Measurements from ENCODE around the gene CLEC10A. TPM values are rescaled to one million over a fixed set of nuclear protein-coding genes. Genes with fewer than 3 reads are reported as not detected.
"Not testable (repeated sequence)": the region's sequence is repeated elsewhere in the genome, so short reads cannot be mapped to it uniquely, and the experiment has no call there.

CLEC10A gene
- total RNA-seq, 1 donor from 2014 or later: 12.6 TPM

DNA sequence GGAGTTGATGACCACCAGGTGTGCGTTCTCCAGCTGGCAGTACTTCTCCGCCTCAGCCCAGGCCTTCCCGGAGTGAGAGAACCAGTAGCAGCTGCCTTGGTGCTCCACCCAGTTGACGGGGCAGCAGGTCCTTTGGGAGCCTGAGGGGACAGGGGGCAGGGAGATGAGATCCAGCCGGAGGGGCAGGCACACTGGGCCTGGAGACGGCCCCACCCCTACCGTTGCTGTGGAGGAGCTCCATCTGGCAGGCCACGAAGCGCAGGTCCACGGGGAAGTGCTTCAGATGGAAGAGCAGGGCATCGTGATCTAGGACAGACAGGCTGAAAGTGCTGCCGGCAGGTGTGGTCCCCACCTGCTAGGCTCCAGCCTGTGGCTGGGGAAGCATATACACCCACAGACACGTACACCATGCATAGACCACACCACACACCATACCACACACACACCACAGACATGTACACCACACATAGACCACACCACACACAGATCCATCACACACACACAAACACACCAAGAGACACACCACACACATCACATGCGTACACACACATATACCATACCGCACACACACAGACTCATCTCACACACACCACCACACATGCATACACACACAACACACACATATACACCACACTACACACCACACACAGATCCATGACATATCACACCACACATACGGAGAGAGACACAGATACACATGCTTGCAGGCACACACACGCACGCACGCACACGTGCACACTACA, 27.1 kb upstream of the CLEC10A start:
- TF ChIP-seq, protein P1, sequence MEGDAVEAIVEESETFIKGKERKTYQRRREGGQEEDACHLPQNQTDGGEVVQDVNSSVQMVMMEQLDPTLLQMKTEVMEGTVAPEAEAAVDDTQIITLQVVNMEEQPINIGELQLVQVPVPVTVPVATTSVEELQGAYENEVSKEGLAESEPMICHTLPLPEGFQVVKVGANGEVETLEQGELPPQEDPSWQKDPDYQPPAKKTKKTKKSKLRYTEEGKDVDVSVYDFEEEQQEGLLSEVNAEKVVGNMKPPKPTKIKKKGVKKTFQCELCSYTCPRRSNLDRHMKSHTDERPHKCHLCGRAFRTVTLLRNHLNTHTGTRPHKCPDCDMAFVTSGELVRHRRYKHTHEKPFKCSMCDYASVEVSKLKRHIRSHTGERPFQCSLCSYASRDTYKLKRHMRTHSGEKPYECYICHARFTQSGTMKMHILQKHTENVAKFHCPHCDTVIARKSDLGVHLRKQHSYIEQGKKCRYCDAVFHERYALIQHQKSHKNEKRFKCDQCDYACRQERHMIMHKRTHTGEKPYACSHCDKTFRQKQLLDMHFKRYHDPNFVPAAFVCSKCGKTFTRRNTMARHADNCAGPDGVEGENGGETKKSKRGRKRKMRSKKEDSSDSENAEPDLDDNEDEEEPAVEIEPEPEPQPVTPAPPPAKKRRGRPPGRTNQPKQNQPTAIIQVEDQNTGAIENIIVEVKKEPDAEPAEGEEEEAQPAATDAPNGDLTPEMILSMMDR (IDR thresholded peaks at IDR 0.05): no peak
- DNase-seq: no peak

DNA sequence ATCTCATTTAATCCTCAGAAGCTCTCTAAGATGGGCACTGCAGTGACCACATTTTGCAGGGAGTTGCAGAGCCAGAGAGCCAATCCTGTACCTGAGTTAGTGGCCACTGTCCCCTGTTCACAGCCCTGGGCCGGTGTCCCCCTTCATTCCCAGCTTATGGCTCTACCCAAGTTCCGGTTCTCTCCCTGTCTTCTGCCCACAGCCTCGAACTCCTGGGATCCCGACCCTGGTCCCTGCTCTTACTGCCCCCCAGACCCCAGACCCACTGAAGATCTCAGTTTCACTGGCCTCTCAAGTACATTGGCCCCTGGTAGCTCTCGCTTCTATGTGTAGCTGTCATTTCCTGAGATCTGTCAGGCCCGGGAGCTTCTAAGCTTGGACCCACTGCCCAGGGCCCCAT, 22.4 kb upstream of the CLEC10A start:
- Histone ChIP-seq H3K27ac (no peak overlapping the region), H3K9me3 (no peaks in the 10 kb centered on the region), H3K4me1 (no peaks in the 10 kb centered on the region), H3K36me3 (no peaks in the 10 kb centered on the region), H3K27me3 (no peaks in the 10 kb centered on the region), H3K4me3 (no peak overlapping the region)
- ATAC-seq (no peak), DNase-seq (no peak)
- TF ChIP-seq, protein P1 (IDR thresholded peaks at IDR 0.05): no peak
- intact Hi-C loops (cut with DNase I): no loop called here

More for the DNA sequence above, 27.1 kb upstream of the CLEC10A start:
- intact Hi-C loops (cut with DNase I): no loop called here
- ATAC-seq: peak; percentile 18
- Histone ChIP-seq H3K4me1 (no peaks in the 10 kb centered on the region), H3K27me3 (no peaks in the 10 kb centered on the region), H3K27ac (no peak overlapping the region), H3K4me3 (no peak overlapping the region), H3K9me3 (no peaks in the 10 kb centered on the region), H3K36me3 (no peaks in the 10 kb centered on the region)

DNA sequence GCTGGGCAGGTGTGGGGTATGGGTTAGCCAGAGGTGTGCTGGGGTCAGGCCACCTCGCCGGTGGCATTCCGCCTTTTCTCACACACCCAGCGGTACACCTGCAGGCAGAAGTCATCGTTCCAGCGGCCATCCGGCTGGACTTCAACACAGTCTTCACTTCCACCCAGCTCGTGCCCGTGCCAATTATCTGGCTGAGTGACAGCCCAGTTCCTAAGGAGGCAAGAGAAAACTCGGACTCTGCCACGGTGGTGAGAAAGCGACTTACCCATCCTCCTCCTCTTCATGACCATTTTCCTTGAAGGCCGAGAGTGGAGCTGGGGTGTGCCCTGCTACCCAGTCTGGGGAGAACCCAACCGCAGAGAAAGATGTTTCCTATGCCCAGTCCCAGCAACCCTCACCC, 21.5 kb upstream of the CLEC10A start:
- H3K9me3 ChIP-seq: no peaks in the 10 kb centered on the region
- H3K4me1 ChIP-seq: no peaks in the 10 kb centered on the region
- H3K27me3 ChIP-seq: no peaks in the 10 kb centered on the region
- no peak overlapping the region for H3K4me3 ChIP-seq
- intact Hi-C loops (cut with DNase I): no loop called here
- TF ChIP-seq, protein P1 (IDR thresholded peaks at IDR 0.05): no peak
- DNase-seq (no peak), ATAC-seq (no peak)
- H3K36me3 ChIP-seq: no peaks in the 10 kb centered on the region
- H3K27ac ChIP-seq: no peak overlapping the region

DNA sequence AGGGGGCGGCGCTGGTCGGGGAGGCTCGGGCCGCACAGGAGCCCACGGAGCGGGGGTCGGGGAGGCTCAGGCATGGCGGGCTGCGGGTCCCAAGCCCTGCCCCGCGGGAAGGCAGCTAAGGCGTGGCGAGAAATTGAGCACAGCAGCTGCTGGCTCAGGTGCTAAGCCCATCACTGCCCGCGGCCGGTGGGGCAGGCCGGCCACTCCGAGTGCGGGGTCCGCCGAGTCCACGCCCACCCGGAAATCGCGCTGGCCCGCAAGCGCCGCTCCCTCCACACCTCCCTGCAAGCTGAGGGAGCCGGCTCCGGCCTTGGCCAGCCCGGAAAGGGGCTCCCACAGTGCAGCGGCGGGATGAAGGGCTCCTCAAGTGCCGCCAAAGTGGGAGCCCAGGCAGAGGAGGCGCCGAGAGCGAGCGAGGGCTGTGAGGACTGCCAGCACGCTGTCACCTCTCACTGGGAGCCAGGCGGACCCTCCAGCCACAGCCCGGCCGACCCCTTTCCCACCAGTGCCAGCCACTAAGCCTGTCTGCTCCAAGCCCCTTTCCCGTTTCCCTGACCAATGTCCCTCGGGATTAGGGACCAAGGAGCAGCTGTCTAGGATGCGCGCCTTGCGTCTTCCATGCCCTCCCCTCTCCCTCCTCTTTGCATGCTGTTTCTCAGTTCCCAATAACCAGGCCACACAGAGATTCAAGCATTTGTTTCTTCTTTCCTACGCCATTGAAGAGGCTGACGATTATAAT, 20.8 kb upstream of the CLEC10A start:
- H3K36me3 ChIP-seq; H3K4me3 ChIP-seq; H3K4me1 ChIP-seq; intact Hi-C loops (cut with DNase I); H3K27me3 ChIP-seq; ATAC-seq; DNase-seq; H3K9me3 ChIP-seq; H3K27ac ChIP-seq: not testable (repeated sequence)

DNA sequence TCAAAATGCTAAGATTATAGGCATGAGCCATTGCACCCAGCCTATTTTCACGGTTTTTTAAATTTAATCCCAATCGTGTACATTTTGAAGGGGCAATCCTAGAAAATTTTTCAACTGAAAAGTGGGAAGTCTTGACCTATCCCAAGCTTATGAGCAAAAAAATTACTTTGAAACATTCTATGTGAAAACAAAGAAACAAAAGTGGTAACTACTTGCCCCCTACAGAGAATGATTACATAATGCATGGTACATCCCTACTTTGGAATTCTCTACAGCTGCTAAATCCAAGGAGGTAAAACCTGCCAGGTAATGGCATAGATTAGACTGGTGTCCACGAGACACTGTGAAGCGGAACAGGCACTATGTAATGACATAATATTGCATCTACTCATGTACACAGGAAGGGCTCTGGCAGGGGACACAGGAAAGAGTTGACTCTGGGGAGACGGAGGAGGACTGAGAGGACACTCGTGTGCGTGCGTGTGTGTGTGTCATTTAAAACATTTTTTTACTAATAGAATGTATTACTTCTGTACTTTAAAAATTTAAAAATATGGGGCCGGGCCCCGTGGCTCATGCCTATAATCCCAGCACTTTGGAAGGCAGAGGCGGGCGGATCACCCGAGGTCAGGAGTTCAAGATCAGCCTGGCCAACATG, 18.9 kb upstream of the CLEC10A start:
- ATAC-seq (peak; percentile 49), DNase-seq (no peak)
- H3K27ac ChIP-seq: no peak overlapping the region

More for the DNA sequence above, 18.9 kb upstream of the CLEC10A start:
- no peak overlapping the region for H3K4me3 ChIP-seq
- H3K9me3 ChIP-seq: no peaks in the 10 kb centered on the region
- TF ChIP-seq, protein P1 (IDR thresholded peaks at IDR 0.05): no peak
- H3K36me3 ChIP-seq: no peaks in the 10 kb centered on the region
- intact Hi-C loops (cut with DNase I): no loop called here
- H3K27me3 ChIP-seq: no peaks in the 10 kb centered on the region
- H3K4me1 ChIP-seq: no peaks in the 10 kb centered on the region
